ENCODE data around the gene C1orf21. TPM values are rescaled to one million over a fixed set of nuclear protein-coding genes. Genes with fewer than 3 reads are reported as not detected.

C1orf21 gene
- total RNA-seq, 2 experiments from 2014 or later = 2.6 to 6.1 TPM

DNA sequence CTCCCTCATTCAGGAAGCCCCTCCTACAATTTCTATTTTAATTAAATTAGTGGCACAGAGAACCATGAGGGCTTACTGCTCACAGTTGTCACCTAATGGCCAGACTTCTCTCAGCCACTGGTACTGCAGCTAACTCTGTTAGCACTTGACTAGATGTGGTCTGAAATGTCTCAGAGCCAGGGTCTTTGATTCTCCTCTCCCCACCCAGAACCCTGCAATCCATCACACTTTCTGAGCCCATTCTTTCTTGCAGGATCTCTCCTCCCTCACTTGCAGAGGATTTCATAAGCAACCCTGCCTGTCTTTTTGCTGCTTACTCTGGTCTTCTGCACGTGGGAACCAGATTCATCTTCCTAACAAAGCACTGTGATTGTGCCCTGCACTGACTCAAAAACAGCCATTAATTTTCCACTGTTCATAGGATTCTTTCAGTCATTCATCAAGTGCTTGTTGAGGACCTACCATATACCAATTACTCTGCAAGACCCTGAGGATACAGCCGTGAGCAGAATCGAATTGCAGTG, 259.4 kb downstream of the C1orf21 start:
- Mint-ChIP-seq H3K27me3 (peaks cover 15% of the 10 kb centered on the region), H3K4me1 (no peaks in the 10 kb centered on the region), H3K9me3 (ENCODE audit: low read depth) (no peaks in the 10 kb centered on the region), H3K36me3 (ENCODE audit: low read depth) (no peaks in the 10 kb centered on the region), H3K27ac (no peak overlapping the region), H3K4me3 (no peak overlapping the region)
- no peak for DNase-seq
- ATAC-seq = no peak
- ChIA-PET POLR2A (no interaction called here), CTCF (no interaction called here)
- intact Hi-C loops (cut with DNase I, micrococcal nuclease) = no loop called here

DNA sequence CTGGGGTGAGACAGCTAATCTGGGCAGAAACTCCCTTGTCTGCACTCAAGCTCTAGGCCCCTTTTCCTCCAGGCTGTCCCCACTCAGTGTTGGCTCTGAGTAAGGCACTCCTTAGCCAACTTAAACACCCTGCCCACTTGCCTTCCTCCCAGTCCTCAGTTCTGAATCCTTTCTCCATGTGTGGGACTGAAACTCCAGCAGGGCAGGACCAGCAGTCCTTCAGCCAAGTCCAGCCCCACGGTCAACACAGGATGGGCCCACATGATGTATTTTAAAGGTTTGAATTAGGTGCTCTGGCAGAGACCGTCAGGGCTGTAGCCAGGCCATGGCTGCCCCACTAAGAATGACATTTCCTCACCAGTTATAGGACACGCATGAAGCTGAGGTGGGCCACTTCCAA, 260.0 kb downstream of the C1orf21 start:
- DNase-seq = no peak
- no peaks in the 10 kb centered on the region for H3K9me3 Mint-ChIP-seq (ENCODE audit: low read depth)
- no peaks in the 10 kb centered on the region for H3K4me1 Mint-ChIP-seq
- intact Hi-C loops (cut with DNase I, micrococcal nuclease) = no loop called here
- H3K4me3 Mint-ChIP-seq = no peak overlapping the region
- no peak overlapping the region for H3K27ac Mint-ChIP-seq
- ChIA-PET CTCF (no interaction called here), POLR2A (no interaction called here)
- no peaks in the 10 kb centered on the region for H3K36me3 Mint-ChIP-seq (ENCODE audit: low read depth)
- peaks cover 18% of the 10 kb centered on the region for H3K27me3 Mint-ChIP-seq
- ATAC-seq = no peak

DNA sequence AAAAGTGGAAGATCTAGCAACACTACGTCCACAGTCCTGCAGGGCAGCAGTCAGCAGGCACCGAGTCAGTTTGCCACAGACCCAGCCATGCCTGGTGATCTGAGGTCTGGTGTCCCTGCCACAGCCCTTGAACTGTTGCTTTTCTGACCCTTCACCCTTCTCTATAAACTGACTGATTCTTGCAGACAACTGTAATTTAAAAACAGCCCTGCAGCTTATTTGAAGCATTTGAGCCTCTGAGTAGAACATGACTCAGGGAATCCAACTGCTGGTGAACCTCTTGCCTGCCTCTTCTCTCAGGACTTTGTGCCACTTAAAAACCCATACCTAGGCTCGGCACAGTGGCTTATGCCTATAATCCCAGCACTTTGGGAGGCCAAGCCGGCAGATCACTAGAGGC, 260.6 kb downstream of the C1orf21 start:
- DNase-seq (no peak), ATAC-seq (no peak)
- ChIA-PET POLR2A (no interaction called here), CTCF (no interaction called here)
- no peak overlapping the region for H3K27ac Mint-ChIP-seq
- H3K36me3 Mint-ChIP-seq (ENCODE audit: low read depth) = no peaks in the 10 kb centered on the region
- peaks cover 12% of the 10 kb centered on the region for H3K27me3 Mint-ChIP-seq
- no peaks in the 10 kb centered on the region for H3K9me3 Mint-ChIP-seq (ENCODE audit: low read depth)
- no peak overlapping the region for H3K4me3 Mint-ChIP-seq
- intact Hi-C loops (cut with DNase I, micrococcal nuclease) = no loop called here
- no peaks in the 10 kb centered on the region for H3K4me1 Mint-ChIP-seq

DNA sequence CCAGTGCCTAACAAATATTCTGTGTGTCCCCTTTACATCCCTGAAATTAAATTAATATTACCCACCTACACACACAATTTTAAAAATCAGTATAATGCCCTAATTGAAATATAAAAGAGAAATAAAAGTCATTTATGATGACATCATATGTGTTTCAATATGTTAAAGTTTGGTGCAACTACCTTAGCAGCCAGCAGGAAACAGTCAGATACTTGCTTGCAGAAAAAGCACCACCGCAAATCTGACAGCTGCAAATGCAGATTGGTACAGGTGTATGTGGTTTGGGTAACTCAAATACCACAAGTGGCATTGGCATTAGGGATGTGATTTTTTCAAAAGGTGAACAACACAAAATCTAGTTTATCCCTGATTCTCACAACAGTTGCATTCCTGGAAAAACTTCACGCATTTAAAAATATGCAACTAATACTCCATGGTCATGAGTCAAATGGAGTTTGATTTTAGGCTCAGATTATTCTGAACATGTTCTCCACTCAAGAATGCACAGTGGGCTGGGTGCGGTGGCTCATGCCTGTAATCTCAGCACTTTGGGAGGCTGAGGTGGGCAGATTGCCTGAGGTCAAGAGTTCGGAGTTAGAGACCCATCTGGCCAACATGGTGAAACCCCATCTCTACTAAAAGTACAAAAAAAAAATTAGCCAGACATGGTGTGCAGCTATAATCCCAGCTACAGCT, 261.5 kb downstream of the C1orf21 start:
- Mint-ChIP-seq H3K27ac (no peak overlapping the region), H3K27me3 (peaks cover 10% of the 10 kb centered on the region), H3K4me3 (no peak overlapping the region), H3K4me1 (no peaks in the 10 kb centered on the region), H3K36me3 (ENCODE audit: low read depth) (no peaks in the 10 kb centered on the region), H3K9me3 (ENCODE audit: low read depth) (no peaks in the 10 kb centered on the region)
- no peak for ATAC-seq
- POLR2A ChIA-PET = no interaction called here
- CTCF ChIA-PET = no interaction called here
- DNase-seq = no peak
- intact Hi-C loops (cut with DNase I, micrococcal nuclease) = no loop called here

DNA sequence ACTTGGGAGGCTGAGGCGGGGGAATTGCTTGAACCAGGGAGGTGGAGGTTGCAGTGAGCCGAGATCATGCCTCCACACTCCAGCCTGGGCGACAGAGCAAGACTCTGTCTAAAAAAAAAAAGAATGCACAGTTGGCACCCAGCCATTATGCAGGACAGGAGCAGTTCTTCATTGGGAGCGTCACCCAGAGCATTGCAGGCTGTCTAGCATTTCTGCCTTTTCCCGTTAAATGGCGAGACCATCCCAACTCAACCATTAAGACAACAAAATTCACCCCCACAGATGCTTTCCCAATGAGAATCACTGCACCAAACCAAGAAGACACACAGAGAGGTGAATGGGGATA, 262.0 kb downstream of the C1orf21 start:
- Mint-ChIP-seq H3K27me3 (peaks cover 8% of the 10 kb centered on the region), H3K9me3 (ENCODE audit: low read depth) (no peaks in the 10 kb centered on the region), H3K27ac (no peak overlapping the region), H3K4me1 (no peaks in the 10 kb centered on the region), H3K4me3 (no peak overlapping the region), H3K36me3 (ENCODE audit: low read depth) (no peaks in the 10 kb centered on the region)
- POLR2A ChIA-PET = no interaction called here
- no peak for ATAC-seq
- CTCF ChIA-PET = no interaction called here
- DNase-seq = no peak
- intact Hi-C loops (cut with DNase I, micrococcal nuclease) = no loop called here

DNA sequence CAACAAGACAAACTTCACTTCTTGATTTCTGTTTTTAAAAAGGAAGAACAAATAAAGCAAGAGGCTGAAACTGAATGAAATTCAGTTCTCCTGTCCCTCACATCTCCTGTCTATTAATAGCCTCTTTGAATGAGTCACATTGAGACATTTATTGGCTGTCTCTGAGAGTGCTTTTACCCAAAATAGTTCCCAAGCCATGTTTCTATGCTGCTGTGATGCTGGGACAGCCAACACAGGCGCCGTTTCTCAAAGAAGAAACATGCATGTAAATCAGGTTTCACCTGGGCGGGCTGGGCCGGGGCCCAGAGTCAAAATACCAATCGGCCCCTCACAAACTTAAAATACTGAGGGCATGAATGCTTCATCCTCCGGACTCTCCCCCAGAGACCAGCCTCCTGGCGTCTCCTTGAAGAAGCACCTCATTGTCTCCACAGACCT, 262.6 kb downstream of the C1orf21 start:
- no peaks in the 10 kb centered on the region for H3K4me1 Mint-ChIP-seq
- no peak for DNase-seq
- ATAC-seq = no peak
- intact Hi-C loops (cut with DNase I, micrococcal nuclease) = no loop called here
- H3K4me3 Mint-ChIP-seq = no peak overlapping the region
- no peaks in the 10 kb centered on the region for H3K9me3 Mint-ChIP-seq (ENCODE audit: low read depth)
- CTCF ChIA-PET = no interaction called here
- no peaks in the 10 kb centered on the region for H3K36me3 Mint-ChIP-seq (ENCODE audit: low read depth)
- no peak overlapping the region for H3K27ac Mint-ChIP-seq
- H3K27me3 Mint-ChIP-seq = peaks cover 8% of the 10 kb centered on the region
- POLR2A ChIA-PET = no interaction called here

DNA sequence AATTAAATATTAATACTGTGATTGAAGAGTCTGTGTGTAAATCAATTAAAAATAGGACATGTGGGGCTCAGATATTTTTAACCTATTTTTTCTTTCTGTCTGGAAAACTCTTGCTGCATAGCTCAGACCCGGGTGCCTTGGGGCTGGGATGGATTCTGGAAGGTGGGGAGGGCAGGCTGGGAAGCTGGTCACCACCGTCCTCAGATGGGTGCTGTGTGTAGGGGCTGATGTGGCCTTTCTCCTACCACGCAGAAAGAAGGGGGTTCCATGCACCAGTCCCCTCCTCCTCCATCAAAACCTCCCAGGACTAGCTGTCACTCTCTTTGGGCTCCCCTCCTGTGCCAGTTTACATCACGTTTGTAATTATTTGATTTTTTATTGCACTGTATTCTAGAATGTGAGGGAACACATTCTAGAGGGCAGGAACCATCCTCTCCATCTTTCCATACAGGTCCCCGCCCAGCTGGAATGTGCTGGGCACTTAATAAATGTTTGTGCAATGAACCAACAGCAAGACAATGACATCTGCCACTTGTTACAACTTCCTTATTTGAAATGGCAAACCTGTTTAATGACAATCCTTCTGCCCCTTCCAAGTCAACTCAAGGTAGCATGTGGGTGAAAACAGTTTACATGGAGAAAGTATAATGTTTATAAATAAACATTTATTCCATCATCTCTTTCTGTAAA, 263.5 kb downstream of the C1orf21 start:
- Mint-ChIP-seq H3K4me3 (no peak overlapping the region), H3K9me3 (ENCODE audit: low read depth) (no peaks in the 10 kb centered on the region), H3K27ac (no peak overlapping the region), H3K36me3 (ENCODE audit: low read depth) (no peaks in the 10 kb centered on the region), H3K27me3 (peaks cover 8% of the 10 kb centered on the region), H3K4me1 (no peaks in the 10 kb centered on the region)
- ChIA-PET POLR2A (no interaction called here), CTCF (interaction anchor here (2.6 kb wide), 1 partner anchor 14 kb away, joined by 13 read pairs; no protein-coding TSS in a partner anchor)
- ATAC-seq (no peak), DNase-seq (no peak)
- intact Hi-C loops (cut with DNase I, micrococcal nuclease) = no loop called here

DNA sequence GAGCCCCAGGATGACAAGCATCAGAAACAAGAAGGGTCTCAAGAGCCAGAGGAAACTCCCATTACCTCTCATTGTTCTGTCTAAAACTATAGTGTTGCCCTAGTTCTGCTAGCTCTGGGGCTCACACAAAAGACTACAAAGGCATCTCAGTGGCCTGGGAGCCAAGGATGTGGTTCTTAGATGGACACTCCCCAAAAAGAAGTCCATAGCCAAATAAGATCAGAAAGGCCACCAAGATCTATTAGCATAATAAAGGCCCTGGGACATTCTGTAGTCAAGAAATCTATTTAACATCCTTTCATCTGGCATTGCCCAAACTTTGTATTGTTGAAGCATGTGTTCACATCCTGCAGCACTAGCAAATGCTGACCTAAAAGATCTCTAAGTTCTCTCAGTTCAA, 268.4 kb downstream of the C1orf21 start:
- CTCF ChIA-PET = no interaction called here
- no peak overlapping the region for H3K27ac Mint-ChIP-seq
- no peak overlapping the region for H3K4me3 Mint-ChIP-seq
- no peaks in the 10 kb centered on the region for H3K4me1 Mint-ChIP-seq
- peaks cover 7% of the 10 kb centered on the region for H3K27me3 Mint-ChIP-seq
- intact Hi-C loops (cut with DNase I, micrococcal nuclease) = no loop called here
- DNase-seq = no peak
- no peak for ATAC-seq
- no peaks in the 10 kb centered on the region for H3K36me3 Mint-ChIP-seq (ENCODE audit: low read depth)
- no peaks in the 10 kb centered on the region for H3K9me3 Mint-ChIP-seq (ENCODE audit: low read depth)
- POLR2A ChIA-PET = no interaction called here

DNA sequence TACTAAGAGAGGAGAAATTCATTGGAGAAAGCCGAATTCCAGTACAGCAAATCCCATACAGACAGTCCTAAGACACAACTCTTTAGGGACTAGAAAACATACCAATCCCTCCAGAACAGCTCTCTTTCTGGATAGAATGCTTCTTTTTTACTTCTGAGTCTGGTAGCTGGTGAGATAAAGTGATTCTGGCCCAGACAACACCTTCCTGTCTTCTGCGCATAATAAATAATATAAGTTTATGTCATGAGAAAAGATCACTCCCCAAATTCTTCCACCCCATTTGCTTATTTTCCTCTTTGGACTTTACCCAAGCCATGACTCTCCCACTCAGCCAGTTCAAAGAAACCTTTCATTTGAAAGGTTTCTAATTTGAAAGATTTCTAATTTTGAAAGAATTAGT, 269.4 kb downstream of the C1orf21 start:
- Mint-ChIP-seq H3K27me3 (peaks cover 4% of the 10 kb centered on the region), H3K4me3 (no peak overlapping the region), H3K9me3 (ENCODE audit: low read depth) (no peaks in the 10 kb centered on the region), H3K36me3 (ENCODE audit: low read depth) (no peaks in the 10 kb centered on the region), H3K4me1 (no peaks in the 10 kb centered on the region), H3K27ac (no peak overlapping the region)
- intact Hi-C loops (cut with DNase I, micrococcal nuclease) = no loop called here
- CTCF ChIA-PET = no interaction called here
- DNase-seq = no peak
- no peak for ATAC-seq
- POLR2A ChIA-PET = no interaction called here

DNA sequence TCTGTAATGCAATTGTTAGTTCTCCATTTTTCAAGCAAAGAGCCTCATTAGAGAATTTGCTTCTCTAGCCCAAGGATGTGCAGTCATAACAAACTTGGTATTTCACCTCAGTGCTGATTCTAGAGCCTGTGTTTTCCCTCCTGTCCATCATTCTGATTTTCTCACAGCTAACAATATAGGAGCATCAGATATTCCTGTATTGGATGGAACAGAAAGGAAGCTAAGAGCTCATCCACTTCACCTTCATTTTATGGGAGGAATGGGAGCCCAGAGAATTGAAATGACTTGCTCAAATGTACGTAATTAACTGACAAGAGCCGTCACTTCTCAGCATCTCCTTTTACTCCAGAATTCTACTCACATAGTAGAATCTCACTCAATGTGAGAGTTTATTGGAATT, 271.2 kb downstream of the C1orf21 start:
- no peak overlapping the region for H3K4me3 Mint-ChIP-seq
- intact Hi-C loops (cut with DNase I, micrococcal nuclease) = no loop called here
- no peaks in the 10 kb centered on the region for H3K9me3 Mint-ChIP-seq (ENCODE audit: low read depth)
- DNase-seq (no peak), ATAC-seq (no peak)
- H3K36me3 Mint-ChIP-seq (ENCODE audit: low read depth) = no peaks in the 10 kb centered on the region
- H3K27me3 Mint-ChIP-seq = no peaks in the 10 kb centered on the region
- H3K27ac Mint-ChIP-seq = no peak overlapping the region
- ChIA-PET POLR2A (no interaction called here), CTCF (no interaction called here)
- no peaks in the 10 kb centered on the region for H3K4me1 Mint-ChIP-seq

DNA sequence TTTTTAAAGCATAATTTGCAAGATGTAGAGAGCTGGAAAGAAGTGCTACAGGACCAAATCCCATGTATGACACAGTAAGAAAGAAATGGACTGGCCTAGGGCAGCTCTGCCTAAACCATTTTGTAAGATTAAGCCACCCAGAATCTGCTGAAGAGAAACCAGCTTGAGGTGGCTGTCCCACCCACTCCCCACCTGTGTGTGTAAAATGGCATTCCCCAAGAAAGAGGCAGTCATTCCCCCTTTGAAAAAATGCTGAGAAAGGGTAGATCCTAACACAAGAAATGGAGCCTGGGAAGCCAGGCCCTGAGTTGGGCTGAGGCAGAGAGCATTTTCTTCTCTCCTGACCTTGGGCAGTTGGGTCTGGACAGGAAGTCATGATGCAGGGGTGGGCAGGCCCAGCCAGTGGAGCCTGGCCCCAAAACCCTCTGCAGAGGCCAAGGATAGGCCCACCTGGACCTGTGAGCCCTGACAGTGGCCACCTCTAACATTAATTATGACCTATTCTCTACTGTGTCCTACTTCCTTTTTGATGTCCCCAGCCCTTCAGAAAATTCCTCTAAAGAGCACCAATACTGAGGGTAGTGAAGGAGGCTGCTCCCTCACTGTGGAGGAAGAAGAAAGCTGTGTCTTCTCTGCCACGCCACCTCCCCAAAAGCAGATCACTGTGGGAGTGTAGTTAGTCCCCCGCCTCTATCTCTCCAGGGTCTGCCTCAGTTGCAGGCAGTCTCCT, 273.8 kb downstream of the C1orf21 start:
- no peak for ATAC-seq
- Mint-ChIP-seq H3K27ac (no peak overlapping the region), H3K4me1 (peaks cover 3% of the 10 kb centered on the region), H3K9me3 (ENCODE audit: low read depth) (no peaks in the 10 kb centered on the region), H3K27me3 (no peaks in the 10 kb centered on the region), H3K36me3 (ENCODE audit: low read depth) (no peaks in the 10 kb centered on the region), H3K4me3 (no peak overlapping the region)
- ChIA-PET POLR2A (interaction anchor here (0.5 kb wide), 1 partner anchor 552 kb away, joined by 3 read pairs; no protein-coding TSS in a partner anchor), CTCF (interaction anchor here (1.2 to 1.5 kb wide), 2 partner anchors 11 to 30 kb away, joined by 4 read pairs; no protein-coding TSS in a partner anchor)
- no peak for DNase-seq
- intact Hi-C loops (cut with DNase I, micrococcal nuclease) = loop anchor here (5.0 to 10.0 kb wide), 3 partner anchors 276 to 438 kb away; partner anchors contain the start of gene C1orf21 (in 1 of the 2)

DNA sequence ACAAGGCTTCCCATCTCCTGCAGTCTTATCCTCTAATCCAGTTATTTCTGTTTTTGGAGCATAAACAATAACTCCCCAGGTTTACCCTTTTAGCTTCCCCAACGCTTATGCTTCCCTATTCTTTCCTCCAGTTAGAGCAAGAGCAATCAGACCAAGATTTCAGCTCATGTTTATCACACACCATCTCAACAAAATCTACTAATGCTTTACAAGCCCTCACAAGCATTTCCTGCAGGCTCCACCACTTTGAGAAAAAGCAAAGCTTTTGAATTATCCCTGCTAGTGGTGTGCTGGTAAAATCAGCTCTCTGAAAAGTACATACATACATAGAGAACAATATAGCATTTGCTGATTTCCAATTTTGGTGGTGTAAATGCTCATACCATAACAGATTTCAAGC, 275.0 kb downstream of the C1orf21 start:
- ATAC-seq (no peak), DNase-seq (no peak)
- Mint-ChIP-seq H3K4me1 (peaks cover 3% of the 10 kb centered on the region), H3K9me3 (ENCODE audit: low read depth) (no peaks in the 10 kb centered on the region), H3K27me3 (no peaks in the 10 kb centered on the region), H3K27ac (no peak overlapping the region), H3K36me3 (ENCODE audit: low read depth) (no peaks in the 10 kb centered on the region), H3K4me3 (no peak overlapping the region)
- ChIA-PET CTCF (interaction anchor here (0.6 to 1.5 kb wide), 3 partner anchors 10 to 728 kb away, joined by 3 to 4 read pairs (median 3); no protein-coding TSS in a partner anchor), POLR2A (no interaction called here)
- intact Hi-C loops (cut with DNase I, micrococcal nuclease) = loop anchor here (5.0 to 10.0 kb wide), 3 partner anchors 277 to 440 kb away; partner anchors contain the start of gene C1orf21 (in 1 of the 2)

All from activated CD4-positive, alpha-beta T cell treated with anti-CD3 and anti-CD28 coated beads for 36 hours (primary cell).